Iris pigment epithelial cell (primary cell): Measurements from ENCODE around the gene BNC1.
A peak's percentile ranks its signal among the peaks of the same experiment; 100 is the strongest.

Experiments used
- DNase-seq: peaks from one replicate; pipeline ENCODE4 v3.0.0-alpha.2; 2011; ENCODE audit warnings: low read depth

Gene BNC1

GRCh38 chr15:83284559-83285283, at the start of gene BNC1:
TSS of gene BNC1 (minus strand) at chr15:83284664. CDS start at chr15:83284628, 36 bp downstream.
- DNase-seq = peak; percentile 50

- peak; percentile 26 for DNase-seq
Observed at GRCh38 chr15:83327041-83327440, 42.6 kb upstream of the BNC1 start.

GRCh38 chr15:83324799-83325198, 40.3 kb upstream of the BNC1 start:
- DNase-seq = no peak

GRCh38 chr15:83323296-83323711, 38.8 kb upstream of the BNC1 start:
- peak; percentile 84 for DNase-seq

GRCh38 chr15:83322691-83323090, 38.2 kb upstream of the BNC1 start:
- no peak for DNase-seq

GRCh38 chr15:83322061-83322460, 37.6 kb upstream of the BNC1 start:
- DNase-seq = peak; percentile 48

- no peak for DNase-seq
Observed at GRCh38 chr15:83320844-83321243, 36.4 kb upstream of the BNC1 start.

- peak; percentile 47 for DNase-seq
Observed at GRCh38 chr15:83320404-83320803, 35.9 kb upstream of the BNC1 start.

GRCh38 chr15:83319771-83320170, 35.3 kb upstream of the BNC1 start:
- no peak for DNase-seq

GRCh38 chr15:83318861-83319415, 34.5 kb upstream of the BNC1 start:
- DNase-seq = no peak

- DNase-seq = no peak
Observed at GRCh38 chr15:83318036-83318435, 33.6 kb upstream of the BNC1 start.

- DNase-seq = no peak
Observed at GRCh38 chr15:83312071-83312470, 27.6 kb upstream of the BNC1 start.

- DNase-seq = peak; percentile 53
Observed at GRCh38 chr15:83310521-83311456, 26.3 kb upstream of the BNC1 start.

GRCh38 chr15:83308671-83309070, 24.2 kb upstream of the BNC1 start:
- no peak for DNase-seq

GRCh38 chr15:83306561-83306960, 22.1 kb upstream of the BNC1 start:
- DNase-seq = no peak

- no peak for DNase-seq
Observed at GRCh38 chr15:83305704-83306291, 21.3 kb upstream of the BNC1 start.

- no peak for DNase-seq
Observed at GRCh38 chr15:83304861-83305703, 20.6 kb upstream of the BNC1 start.

- DNase-seq = no peak
Observed at GRCh38 chr15:83303535-83303934, 19.1 kb upstream of the BNC1 start.

GRCh38 chr15:83300826-83301225, 16.4 kb upstream of the BNC1 start:
- peak; percentile 76 for DNase-seq

- DNase-seq = no peak
Observed at GRCh38 chr15:83299462-83299861, 15.0 kb upstream of the BNC1 start.

GRCh38 chr15:83295417-83295816, 11.0 kb upstream of the BNC1 start:
- no peak for DNase-seq
